OCI-LY3 (cell line): ENCODE measurements around the gene LMBR1.

ENCODE experiments used
- H2AFZ ChIP-seq: fragments of 200-600, 300-600 bp; shearing (Covaris generic); 2 replicates; pipeline ENCODE4 v1.6.0; 2014; ENCODE audit warnings: antibody characterized with exemption, low read depth, low read length
- H3K27ac ChIP-seq: fragments of 200-600, 300-600 bp; sonication (generic); 2 replicates; pipeline ENCODE4 v1.5.1; 2014; ENCODE audit warnings: mild to moderate bottlenecking, low read length, moderate library complexity, mixed read lengths
- H3K27me3 ChIP-seq: fragments of 200-600, 300-600 bp; sonication (generic); 2 replicates; pipeline ENCODE4 v1.6.1; 2014; ENCODE audit warnings: low read depth, low read length, mixed read lengths
- H3K36me3 ChIP-seq: fragments of 200-600, 300-600 bp; sonication (generic); replicated peaks from 2 replicates; pipeline ENCODE3; 2014; ENCODE audit warnings: low read depth, low read length, mixed read lengths
- H3K4me1 ChIP-seq: fragments of 300-600, 200-600 bp; sonication (generic); 2 replicates; pipeline ENCODE4 v1.6.1; 2014; ENCODE audit warnings: low read length, mixed read lengths
- H3K4me2 ChIP-seq: fragments of 200-600, 300-600 bp; sonication (generic); 2 replicates; pipeline ENCODE4 v1.6.1; 2014; ENCODE audit warnings: low read length, mixed read lengths
- H3K4me3 ChIP-seq: fragments of 300-600, 200-600 bp; sonication (generic); 2 replicates; pipeline ENCODE4 v1.5.1; 2014; ENCODE audit warnings: antibody characterized with exemption, mild to moderate bottlenecking, low read length, moderate library complexity
- H3K79me2 ChIP-seq: fragments of 300-600, 200-600 bp; shearing (Covaris generic); 2 replicates; pipeline ENCODE4 v1.6.1; 2014; ENCODE audit warnings: mild to moderate bottlenecking, low read length, mixed read lengths
- H3K9ac ChIP-seq: fragments of 300-600, 200-600 bp; shearing (Covaris generic); 2 replicates; pipeline ENCODE4 v1.6.0; 2014; ENCODE audit warnings: mild to moderate bottlenecking, low read length, moderate library complexity
- H3K9me3 ChIP-seq: fragments of 200-600, 300-600 bp; shearing (Covaris generic); 2 replicates; pipeline ENCODE4 v1.6.1; 2014; ENCODE audit warnings: low read length, mixed read lengths; ENCODE audit not compliant: insufficient read depth
- H4K20me1 ChIP-seq: fragments of 200-600, 300-600 bp; sonication (generic); 2 replicates; pipeline ENCODE4 v1.6.1; 2016; ENCODE audit warnings: low read length, mixed read lengths; ENCODE audit not compliant: insufficient read depth
- EZH2phosphoT487 ChIP-seq: fragments of 200-600 bp; shearing (Covaris generic); IDR thresholded peaks from 2 replicates; pipeline ENCODE4 v1.6.1; 2018; ENCODE audit warnings: antibody characterized with exemption, mixed run types, low read depth
- TF ChIP-seq, protein P1 (sequence below): fragments of 200-600, 300-600 bp; sonication (generic); IDR thresholded peaks from 2 replicates; pipeline ENCODE4 v1.5.1; 2014; ENCODE audit warnings: antibody characterized with exemption, low read length, low read depth

Gene LMBR1

DNA sequence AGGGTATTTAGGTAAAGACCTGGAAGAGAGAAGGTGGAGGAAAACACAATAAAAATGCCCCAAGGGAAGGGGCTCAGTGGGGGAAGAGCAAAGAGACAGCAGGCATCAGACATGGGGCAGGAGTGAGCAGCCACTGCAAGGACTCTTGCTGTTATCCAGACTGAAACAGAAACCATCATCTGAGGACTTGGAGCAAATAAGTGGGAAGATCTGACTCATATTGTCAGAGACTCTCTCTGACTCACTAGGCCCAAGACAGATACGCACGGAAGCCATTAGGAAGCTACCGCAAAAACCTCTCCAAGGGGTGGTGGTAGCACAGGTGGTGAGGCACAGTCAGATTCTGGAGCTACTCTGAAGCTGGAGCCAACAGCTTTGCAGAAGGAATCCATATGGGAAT, 141.7 kb downstream of the LMBR1 start:
- peaks cover 14% of the 10 kb centered on the region for H3K4me1 ChIP-seq
- H3K4me3 ChIP-seq, result no peak overlapping the region
- H3K27ac ChIP-seq, result no peak overlapping the region
- no peaks in the 10 kb centered on the region for H4K20me1 ChIP-seq
- no peak overlapping the region for H3K4me2 ChIP-seq
- H2AFZ ChIP-seq, result no peak overlapping the region
- no peak overlapping the region for H3K9ac ChIP-seq
- no peaks in the 10 kb centered on the region for H3K9me3 ChIP-seq
- TF ChIP-seq EZH2phosphoT487, result no peak
- TF ChIP-seq, protein P1, sequence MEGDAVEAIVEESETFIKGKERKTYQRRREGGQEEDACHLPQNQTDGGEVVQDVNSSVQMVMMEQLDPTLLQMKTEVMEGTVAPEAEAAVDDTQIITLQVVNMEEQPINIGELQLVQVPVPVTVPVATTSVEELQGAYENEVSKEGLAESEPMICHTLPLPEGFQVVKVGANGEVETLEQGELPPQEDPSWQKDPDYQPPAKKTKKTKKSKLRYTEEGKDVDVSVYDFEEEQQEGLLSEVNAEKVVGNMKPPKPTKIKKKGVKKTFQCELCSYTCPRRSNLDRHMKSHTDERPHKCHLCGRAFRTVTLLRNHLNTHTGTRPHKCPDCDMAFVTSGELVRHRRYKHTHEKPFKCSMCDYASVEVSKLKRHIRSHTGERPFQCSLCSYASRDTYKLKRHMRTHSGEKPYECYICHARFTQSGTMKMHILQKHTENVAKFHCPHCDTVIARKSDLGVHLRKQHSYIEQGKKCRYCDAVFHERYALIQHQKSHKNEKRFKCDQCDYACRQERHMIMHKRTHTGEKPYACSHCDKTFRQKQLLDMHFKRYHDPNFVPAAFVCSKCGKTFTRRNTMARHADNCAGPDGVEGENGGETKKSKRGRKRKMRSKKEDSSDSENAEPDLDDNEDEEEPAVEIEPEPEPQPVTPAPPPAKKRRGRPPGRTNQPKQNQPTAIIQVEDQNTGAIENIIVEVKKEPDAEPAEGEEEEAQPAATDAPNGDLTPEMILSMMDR, result no peak
- no peaks in the 10 kb centered on the region for H3K79me2 ChIP-seq
- peaks cover 7% of the 10 kb centered on the region for H3K36me3 ChIP-seq
- H3K27me3 ChIP-seq, result no peaks in the 10 kb centered on the region

DNA sequence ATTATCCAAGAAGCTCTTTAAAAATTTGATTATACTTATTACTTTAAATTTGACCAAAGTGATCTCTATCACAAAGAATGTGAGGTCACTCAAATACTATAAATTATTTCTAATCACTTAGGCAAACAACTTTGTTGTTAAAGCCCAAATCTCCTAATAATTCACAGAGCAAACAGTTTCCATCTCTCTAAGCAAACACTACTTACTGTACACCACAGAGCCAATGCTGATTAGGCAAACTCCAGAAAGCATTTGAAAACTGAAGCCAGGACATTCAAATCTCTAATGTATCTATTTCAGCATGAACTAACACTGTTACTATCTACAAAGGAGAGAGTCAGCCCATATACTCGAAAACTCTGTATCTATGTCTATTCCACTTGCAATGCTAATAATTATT, 145.3 kb downstream of the LMBR1 start:
- H3K4me1 ChIP-seq, result no peaks in the 10 kb centered on the region
- H3K4me2 ChIP-seq, result no peak overlapping the region
- H2AFZ ChIP-seq, result no peak overlapping the region
- no peaks in the 10 kb centered on the region for H3K27me3 ChIP-seq
- H3K79me2 ChIP-seq, result no peaks in the 10 kb centered on the region
- no peaks in the 10 kb centered on the region for H4K20me1 ChIP-seq
- peaks cover 4% of the 10 kb centered on the region for H3K36me3 ChIP-seq
- no peaks in the 10 kb centered on the region for H3K9me3 ChIP-seq
- H3K9ac ChIP-seq, result no peak overlapping the region
- H3K4me3 ChIP-seq, result no peak overlapping the region
- no peak for TF ChIP-seq EZH2phosphoT487
- TF ChIP-seq, protein P1, result no peak
- no peak overlapping the region for H3K27ac ChIP-seq

DNA sequence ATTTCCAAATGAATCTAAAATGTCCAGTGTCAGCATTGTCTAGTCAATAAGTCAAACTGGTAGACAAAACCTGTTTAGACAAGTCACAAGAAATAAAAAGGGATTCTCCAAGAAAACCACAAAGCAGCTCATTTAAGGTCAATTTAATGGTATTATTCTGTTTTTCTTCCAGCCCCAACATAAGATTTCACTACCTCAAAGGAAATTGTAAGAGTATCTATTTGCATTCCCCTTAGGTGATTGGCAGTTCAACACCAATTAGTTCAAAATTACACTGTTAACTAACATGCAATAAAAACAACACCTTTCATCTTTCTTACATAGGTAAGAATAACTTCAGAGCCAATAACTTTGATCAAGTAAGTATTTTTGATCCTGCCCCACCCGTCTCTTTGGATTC, 146.1 kb downstream of the LMBR1 start:
- Histone ChIP-seq H3K4me3 (no peak overlapping the region), H3K4me1 (no peaks in the 10 kb centered on the region), H3K27me3 (no peaks in the 10 kb centered on the region), H3K79me2 (no peaks in the 10 kb centered on the region), H3K27ac (no peak overlapping the region), H3K9me3 (no peaks in the 10 kb centered on the region), H3K9ac (no peak overlapping the region), H2AFZ (no peak overlapping the region), H4K20me1 (no peaks in the 10 kb centered on the region), H3K4me2 (no peak overlapping the region), H3K36me3 (peaks cover 4% of the 10 kb centered on the region)
- TF ChIP-seq, protein P1, result no peak
- TF ChIP-seq EZH2phosphoT487, result no peak

DNA sequence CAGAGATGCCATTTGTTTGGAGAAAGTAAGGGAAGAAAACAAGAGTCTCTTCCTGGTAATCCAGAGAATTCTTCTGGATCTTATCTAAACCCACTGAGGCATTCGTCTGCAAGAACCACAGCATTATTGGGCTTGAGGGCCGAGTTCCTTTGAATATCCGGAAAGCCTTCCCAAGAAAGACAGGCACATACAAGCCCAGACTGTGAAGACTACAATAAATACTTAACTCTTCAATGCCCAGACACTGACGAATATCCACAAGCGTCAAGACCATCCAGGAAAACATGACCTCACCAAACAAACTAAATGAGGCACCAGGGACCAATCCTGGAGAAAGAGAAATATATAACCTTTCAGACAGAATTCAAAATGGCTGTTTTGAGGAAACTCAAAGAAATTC, 153.4 kb downstream of the LMBR1 start:
- Histone ChIP-seq H3K9ac (no peak overlapping the region), H4K20me1 (no peaks in the 10 kb centered on the region), H3K4me1 (no peaks in the 10 kb centered on the region), H3K4me3 (no peak overlapping the region), H3K79me2 (no peaks in the 10 kb centered on the region), H3K9me3 (no peaks in the 10 kb centered on the region), H2AFZ (no peak overlapping the region), H3K36me3 (peaks cover 13% of the 10 kb centered on the region), H3K4me2 (no peak overlapping the region), H3K27me3 (no peaks in the 10 kb centered on the region), H3K27ac (no peak overlapping the region)
- TF ChIP-seq, protein P1, result no peak
- no peak for TF ChIP-seq EZH2phosphoT487
